ENCODE measurements around the gene OSGIN1.

DNA sequence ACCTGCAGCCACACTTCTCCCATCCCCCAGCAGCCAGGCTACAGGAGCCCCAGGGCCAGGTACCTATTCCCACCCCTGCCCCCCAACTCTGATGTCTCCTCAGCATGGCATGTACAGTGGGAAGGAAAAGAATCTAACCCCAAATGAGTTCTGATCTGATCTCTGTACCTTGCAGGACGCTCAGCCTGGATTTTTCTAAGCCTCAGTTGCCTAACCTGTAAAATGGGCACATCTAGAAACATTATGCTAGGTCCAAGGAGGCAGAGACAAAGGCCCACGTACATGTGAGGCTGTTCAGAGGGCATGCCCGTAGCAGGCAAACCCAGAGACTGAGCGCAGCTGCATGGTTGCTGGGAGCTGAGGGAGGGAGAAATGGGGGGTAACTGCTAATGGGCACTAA, 54.5 kb downstream of the OSGIN1 start:
- no peak for TF ChIP-seq POLR2A (IDR thresholded peaks at IDR 0.05; ENCODE audit: low read length)
- TF ChIP-seq GATA1 (IDR thresholded peaks at IDR 0.05; ENCODE audit: low read depth, low read length), result no peak

Data from erythroblast (primary cell).